HL-60/S4 treated with retinoic acid at 250 ng/mL for 4 days and 3 days (cell line): ENCODE results near the gene TRIP12.
"Not testable (repeated sequence)": the region's sequence is repeated elsewhere in the genome, so short reads cannot be mapped to it uniquely, and the experiment has no call there.

ENCODE experiments used
- in situ Hi-C: fragments of 300-500 bp; cut with MboI; formaldehyde crosslinking; loops from 2 replicates; pipeline ENCODE4 v1.7.0; 2022; ENCODE audit warnings: low sequenced_read_pairs

The TRIP12 gene

DNA sequence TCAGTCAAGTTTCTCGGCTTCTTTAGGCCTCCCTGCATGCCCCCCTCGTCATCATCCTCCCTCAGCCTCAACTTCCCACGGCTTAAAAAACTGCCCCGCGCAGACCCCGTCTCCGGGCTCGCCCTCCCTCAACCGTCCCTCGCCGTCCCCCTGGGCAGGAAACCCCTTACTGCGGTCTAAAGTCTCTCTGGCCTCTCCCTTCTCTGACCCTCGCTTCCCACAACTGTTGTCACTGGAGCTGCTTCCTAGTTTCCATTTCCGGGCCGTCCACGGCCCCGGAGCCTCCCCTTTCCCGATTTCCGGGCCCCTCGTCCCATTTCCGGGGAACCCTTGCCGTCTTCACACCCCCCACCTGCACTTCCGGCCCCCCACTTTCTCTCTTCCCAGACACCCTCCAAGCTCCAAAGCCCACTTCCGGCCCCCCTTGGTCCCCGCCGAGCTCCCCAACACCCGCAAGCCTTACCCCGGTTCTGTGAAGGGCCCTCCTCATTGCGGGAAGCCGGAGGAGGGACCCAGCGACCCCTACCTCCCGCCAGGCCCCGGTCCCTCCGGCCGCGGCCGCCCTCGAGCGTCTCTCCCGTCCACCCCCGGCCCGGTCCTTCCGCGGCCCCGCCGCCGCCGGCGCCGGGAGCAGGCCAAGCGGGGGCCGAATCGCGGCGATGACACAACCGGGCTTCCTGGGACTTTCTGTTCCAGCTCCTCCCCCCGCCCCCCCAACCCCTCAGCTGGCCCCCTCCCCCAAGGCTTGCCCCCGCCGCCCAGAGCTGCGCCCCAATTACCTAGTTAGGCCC is 513 bp downstream of the TRIP12 start:
- in situ Hi-C loops, result no loop called here

DNA sequence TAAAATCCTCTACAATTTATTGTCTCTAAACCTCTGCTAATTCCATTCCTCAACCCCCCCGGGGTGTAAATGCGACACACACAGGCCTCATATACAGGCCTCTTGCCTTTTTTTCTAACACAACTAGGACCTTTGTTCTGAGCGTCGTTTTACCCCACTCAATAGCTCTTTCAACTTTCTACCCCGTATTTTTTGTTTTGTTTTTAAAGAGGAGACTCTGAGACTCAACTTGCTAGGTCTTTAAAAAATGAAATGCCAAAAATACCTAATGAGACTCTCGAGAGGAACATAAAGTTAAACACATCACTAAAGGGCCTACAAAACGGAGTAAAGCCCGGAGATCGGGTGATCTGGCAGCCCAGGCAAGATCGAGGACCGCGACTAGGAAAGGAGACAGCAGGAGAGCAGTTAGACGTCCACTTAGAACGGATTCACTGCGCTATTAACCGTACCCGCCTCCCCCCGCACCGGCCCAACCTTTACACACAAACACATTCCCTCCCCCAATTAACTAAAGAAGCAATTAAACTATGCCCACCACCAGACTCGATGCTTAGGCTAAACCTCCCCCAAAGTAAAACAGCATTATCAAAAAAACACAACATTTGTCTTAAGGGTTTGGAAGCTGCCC is 1.7 kb downstream of the TRIP12 start:
- in situ Hi-C loops, result no loop called here

DNA sequence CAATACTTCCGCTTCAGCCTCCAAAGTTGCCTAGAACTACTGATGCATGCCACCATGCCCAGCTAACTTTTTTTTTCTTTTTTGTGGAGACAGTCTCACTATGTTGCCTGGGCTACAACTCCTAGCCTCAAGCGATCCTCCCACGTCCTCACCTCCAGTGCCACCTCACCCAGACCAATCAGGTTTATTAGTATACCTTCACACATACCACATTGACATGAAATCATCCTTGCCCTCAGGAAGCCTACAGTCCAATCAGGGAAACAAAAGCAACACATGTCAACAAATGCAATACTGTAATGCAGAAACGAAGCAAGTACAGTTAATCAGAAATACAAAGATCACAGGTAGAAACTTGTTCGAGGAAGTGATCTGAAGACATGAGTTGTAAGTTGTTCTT is 4.0 kb downstream of the TRIP12 start:
- in situ Hi-C loops, result no loop called here

DNA sequence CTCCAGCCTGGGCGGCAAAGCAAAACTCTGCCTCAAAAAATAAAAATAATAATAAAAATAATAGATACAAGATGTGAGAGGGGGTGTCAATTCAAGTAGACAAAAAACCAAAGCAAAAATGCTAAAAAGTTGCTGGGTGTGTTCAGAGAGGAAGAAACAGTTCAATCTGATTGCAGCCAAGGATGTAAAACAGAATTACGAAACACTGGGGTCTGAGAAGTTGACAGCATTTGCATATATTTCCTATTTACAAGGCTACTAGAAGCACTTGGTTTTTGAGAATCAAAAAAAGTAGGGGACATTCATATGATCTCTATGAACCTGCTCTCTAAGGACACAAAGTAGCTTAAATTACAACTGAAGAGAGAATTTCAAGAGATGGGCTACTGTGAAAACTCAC is 7.6 kb downstream of the TRIP12 start:
- in situ Hi-C loops, result no loop called here

DNA sequence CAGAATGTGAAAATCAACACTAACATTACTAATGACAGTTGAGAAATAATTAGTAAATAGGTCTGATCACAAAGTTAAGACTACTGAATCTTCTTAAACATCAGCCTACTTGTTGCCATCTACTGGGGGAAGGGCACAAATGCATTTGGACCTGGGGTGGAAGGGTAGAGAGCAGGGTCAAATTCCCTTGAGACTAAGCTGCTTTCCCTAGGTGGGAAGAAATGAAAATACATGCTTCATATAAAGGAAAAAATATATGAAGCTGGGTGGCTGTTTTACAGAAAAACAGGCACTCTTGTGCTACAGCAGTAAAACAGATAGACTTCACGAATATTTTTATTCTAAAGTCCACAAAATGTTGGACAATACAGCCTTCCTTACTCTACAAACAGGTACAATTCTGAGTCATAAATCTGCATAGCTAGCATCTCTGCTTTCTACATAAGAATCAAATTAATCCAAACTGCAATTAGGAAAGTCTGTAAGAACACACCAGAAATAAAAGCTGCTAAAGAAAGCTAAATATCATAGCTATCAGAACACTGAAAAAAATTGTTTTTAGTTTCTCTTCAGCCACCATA is 10.9 kb downstream of the TRIP12 start:
- in situ Hi-C loops, result no loop called here

DNA sequence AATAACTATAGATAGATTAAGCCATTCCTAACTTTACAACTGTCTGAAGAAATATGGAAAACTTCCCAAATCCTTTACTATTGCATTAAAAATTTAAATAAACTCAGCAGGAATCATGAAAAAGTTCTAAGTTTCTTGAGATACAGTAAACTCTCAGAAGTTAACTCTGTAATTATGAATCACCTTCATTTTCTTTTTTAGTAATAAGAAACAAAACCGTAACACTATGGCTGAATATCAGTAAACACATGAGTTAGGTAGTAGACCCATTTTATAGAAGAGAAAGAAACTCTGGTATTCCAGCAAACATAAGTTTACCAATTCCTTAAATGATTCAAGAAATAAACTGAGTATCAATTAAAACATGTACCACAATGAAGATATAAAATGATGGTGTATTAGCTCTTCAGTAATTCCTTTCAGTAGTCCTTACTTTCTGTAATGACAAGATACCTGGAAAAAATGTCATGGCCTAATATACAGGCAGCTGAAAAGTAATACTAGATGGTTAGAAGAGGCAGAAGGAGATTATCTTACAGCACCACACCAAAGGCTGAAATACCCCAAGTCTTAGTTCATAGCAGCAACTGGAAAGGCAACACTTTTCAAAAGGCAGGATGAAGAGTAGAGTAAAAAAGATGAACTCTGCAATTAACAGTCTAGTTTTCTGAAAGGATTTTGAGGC is 11.5 kb downstream of the TRIP12 start:
- in situ Hi-C loops, result no loop called here

DNA sequence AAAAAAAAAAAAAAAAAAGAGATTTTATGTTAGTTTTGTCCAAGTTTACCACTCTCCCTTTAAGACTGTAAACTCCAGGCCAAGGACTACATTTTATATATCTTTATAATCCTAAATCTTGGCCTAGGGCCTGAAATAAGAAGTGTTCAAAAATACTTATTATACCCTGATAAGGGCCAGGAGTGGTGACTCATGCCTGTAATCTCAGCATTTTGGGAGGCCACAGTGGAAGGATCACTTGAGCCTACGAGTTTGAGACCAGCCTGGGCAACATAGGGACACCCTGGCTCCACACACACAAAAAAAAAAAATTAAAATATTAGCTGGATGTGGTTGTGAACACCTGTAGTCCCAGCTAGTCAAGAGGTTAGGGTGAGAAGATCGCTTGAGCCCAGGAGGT is 12.7 kb downstream of the TRIP12 start:
- in situ Hi-C loops, result no loop called here

DNA sequence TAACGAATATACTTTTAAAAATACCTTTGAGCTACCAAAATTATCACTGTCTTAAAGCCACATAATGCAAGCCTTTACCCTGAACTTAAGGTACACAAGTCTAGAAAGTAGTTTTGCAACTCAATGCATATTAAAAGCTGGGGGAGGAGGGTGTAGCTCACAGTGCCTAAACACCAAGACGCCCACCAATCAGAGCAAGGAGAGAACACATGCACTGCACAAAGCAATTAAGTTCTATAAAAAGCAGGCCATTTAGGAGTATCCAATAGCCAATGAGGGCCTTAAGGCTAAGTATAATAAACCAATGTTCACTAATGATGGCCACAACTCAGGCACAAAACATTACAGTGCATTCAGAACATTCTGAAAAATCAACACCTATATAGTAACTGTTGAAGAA is 16.2 kb downstream of the TRIP12 start:
- in situ Hi-C loops, result no loop called here

DNA sequence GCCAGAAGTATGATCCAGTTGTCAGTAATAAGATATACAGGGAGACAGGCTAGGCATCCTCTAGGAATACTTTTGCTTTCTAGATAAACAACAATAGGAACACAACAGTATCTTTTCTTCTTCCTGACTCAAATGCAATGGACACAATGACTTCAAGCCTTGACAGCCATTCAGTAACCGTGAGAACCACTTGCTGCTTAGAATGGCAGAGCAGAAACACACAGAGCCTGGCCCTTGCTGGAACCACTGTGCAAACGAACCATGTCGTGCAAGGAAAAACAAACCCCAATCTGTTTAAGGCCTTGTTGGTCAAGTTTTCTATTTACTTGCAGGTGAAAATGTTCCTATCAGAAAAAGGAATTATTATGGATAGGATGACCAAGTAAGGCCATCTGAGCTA is 18.8 kb downstream of the TRIP12 start:
- in situ Hi-C loops, result no loop called here

DNA sequence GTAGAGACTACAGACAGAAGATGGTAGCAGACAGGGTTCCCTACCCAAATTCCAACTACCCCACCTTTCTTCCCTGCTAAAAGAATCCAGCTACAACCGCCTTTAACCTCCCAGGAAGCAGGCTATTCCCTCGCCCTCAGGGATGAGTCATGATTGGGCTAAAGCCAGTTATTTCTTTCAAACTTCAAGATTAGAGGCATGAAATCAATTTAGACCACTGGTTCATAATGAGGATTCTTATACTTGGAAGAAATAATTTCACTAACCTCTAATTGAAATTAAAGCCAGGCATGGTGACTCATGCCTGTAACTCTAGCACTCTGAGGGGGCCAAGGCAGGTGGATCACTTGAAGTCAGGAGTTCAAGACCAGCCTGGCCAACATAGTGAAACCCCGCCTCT is 20.0 kb downstream of the TRIP12 start:
- in situ Hi-C loops, result no loop called here

DNA sequence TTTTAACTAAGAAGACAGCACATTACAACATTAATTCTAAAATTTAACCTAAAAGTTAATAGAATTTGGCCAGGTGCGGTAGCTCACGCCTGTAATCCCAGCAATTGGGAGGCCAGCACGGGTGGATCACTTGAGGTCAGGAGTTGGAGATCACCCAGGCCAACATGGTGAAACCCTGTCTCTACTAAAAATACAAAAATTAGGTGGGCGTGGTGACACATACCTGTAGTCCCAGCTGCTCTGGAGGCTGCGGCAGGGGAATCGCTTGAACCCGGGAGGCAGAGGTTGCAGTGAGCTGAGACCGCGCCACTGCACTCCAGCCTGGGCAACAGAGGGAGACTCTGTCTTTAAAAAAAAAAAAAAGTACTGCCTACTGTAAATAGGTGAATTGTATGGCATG is 21.3 kb downstream of the TRIP12 start:
- in situ Hi-C loops, result not testable (repeated sequence)

DNA sequence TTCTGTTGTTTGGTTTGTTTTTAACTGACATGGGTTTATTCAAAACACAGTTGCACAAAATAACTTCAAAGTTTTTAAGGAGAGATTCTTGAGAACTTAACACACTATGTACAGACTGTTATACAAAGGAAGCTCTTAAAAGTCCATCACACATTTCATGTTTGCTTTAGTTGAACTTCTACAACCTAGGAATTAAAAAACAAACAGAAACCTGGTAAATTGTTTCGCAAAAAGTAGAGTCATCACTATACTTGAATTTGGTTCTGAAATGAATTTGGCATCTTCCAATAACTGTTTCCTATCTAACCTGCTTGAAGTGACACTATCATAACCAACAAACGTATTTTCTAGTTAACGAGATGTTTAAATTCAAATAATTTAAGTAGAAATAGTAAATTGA is 21.8 kb downstream of the TRIP12 start:
- in situ Hi-C loops, result no loop called here

DNA sequence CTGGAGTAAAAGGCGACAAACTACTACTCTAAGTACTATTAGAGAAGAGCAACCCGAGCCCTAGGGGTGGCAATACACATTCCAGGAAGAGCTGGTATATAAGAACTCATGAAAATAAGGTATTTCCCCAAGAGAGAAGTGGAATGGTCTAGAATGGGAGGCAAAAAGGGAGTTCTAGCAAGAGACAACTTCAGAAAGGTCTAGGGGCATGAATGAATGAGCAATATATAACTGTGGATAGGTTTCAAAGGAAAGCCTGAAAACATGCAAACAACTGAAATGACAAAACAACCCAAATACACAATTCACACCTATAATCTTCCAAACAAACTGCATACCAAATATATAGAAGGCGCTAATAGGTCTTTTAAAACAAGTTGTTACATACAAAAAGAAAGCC is 22.2 kb downstream of the TRIP12 start:
- in situ Hi-C loops, result no loop called here

DNA sequence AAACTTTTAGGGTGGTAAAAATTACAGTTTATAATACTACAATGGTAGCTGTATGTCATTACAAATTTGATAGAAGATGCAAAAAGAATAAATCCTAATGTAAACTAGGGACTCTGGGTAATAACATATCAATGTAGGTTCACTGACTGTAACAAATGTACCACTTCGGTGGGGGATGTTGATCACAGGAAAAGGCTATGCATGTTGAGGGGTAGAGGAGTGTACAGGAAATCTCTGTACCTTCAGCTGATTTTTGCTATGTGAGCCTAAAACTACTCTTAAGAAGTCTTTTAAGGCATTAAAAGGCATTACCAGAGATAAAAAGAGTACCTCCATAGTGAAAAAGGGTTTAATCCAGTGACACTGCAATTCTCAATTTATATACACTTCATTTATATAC is 25.0 kb downstream of the TRIP12 start:
- in situ Hi-C loops, result no loop called here

DNA sequence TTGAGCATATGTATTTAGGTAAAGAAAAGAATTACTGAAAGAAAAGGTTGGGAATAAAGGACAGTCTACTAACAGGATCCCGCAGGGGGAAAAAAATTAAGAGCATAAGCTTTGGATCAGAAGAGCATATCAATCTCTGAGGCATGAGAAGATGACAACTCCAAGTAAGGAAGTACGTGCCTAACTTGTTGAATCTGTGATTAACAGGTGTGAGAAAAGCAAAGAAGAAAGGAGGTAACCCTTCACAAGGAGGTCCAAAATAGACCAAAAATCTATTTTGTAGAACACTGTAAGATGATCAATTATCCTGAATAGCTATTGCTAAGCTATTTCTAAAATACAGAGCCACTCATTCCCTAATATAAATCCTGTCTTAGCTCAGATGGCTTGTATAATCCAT is 32.8 kb downstream of the TRIP12 start:
- in situ Hi-C loops, result no loop called here

DNA sequence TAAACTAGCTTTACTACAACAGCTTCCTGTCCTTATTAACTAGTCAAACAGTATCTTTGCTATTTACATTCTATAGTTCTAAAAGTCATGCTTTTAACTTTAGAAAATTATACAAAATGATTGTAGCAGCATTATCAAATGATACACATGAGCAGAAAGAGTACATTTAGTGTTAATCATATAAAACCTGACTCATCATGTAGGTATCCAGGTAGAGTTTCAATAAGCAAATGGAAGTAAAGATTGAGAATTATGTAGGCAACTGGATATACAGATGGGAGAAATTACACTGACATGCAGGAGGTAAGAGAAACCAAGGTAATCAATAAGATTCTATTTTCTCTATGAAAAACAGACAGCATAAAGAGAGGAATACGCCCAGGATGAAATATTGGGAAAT is 33.8 kb downstream of the TRIP12 start:
- in situ Hi-C loops, result no loop called here

DNA sequence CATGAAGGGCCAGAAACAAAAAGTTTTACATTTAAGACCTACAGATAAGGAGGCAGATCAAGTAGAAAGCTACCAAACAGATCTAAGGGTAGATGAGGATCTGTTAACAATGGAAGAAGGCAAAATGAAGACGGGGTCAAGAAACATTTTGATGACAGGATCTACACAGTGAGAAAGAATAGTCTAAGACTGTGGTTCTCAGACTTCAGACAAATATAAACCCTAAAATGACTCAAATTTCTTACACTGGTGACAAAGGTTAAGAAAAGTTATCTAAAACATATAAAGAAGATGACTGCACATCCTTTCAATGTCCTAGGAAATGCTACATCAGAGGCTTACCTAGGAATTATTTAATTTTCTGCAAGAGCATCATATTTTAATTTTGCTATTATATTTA is 34.4 kb downstream of the TRIP12 start:
- in situ Hi-C loops, result no loop called here

DNA sequence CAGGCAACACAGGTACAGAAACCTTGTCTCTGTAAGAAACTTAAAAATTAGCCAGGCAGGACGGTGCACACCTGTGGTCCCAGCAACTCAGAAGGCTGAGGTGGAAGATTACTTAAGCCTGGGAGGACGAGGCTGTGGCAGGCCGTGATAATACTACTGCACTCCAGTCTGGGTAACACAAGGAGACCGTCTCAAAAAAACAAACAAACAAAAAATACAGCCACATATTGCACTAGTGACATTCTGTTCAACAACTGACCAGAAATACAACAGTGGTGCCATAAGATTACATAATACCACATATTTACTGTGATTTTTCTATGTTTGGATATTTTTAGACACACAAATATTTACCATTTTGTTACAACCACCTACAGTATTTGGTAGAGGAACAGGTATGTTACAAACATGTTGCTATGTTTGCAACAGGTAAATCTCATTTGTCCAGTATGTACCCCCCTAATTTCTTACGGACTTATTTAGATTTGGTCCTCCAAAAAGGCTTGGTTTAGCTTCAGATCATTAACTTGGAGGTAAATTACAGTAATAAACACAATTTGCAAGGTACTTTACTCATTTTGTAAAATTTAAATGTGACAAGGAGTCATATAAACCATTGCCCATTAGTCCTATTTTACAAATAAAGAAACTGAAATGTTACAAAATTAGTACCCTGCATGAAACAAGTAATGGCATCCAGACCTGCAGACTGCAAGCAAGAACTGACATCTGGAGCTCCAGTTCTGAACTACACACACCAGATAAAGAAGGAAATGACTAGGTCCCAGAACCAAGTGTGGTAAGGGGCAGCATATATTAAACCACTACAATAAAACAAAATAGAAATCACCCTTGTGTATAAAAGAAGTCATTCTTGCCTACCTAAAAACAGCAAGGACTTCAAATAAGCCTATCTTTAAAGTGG is 36.8 kb downstream of the TRIP12 start:
- in situ Hi-C loops, result no loop called here

DNA sequence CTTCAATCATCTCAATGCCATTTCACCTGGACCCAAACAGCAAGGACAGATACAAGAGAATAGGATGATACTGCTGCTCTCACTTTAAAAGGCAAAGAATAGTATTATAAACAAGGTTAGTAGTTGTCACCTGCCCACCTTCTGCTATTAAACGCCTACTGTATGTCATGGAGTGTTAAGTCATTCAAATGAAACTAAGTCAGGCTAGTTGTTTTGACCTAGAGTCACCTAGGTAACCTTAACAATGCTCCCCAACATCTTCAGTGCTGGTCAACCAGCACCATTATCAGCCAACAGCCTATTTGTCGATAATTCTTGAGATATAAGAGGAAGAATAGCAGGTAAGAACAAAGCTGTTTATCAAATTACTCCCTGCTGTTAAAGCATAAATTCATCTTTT is 39.2 kb downstream of the TRIP12 start:
- in situ Hi-C loops, result no loop called here

DNA sequence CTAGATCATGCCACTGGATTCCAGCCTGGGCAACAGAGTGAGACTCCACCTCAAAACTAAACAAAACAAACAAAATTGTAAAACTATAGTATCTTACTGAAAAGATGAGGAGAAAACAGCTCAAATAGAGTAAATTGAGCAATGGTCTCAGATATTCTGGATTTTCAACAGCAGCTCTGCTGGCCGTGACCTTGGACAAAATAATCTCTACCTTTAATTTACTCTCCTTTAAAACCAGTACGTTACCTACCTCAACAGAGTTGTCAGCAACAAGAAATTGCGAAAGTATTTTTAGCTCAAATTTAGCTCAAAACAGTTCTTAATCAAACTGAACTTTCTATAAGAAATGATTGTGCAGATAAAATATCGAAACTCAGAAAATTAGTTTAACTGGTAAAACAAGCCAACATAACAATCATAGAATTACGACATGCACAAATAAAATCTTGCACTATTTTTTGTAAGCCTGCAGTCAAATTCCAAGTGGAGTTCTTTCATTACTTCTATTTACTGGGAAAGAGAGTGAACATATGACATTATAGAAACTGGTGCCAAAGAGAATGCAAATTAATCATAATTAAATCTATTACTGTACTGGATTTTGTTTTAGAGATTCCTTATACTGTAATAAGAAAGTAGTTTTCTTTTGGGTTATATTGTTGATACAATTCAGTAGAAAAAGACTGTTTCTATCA is 40.8 kb downstream of the TRIP12 start:
- in situ Hi-C loops, result no loop called here
